Measurements from ENCODE around the gene WDFY1.

The WDFY1 gene

DNA sequence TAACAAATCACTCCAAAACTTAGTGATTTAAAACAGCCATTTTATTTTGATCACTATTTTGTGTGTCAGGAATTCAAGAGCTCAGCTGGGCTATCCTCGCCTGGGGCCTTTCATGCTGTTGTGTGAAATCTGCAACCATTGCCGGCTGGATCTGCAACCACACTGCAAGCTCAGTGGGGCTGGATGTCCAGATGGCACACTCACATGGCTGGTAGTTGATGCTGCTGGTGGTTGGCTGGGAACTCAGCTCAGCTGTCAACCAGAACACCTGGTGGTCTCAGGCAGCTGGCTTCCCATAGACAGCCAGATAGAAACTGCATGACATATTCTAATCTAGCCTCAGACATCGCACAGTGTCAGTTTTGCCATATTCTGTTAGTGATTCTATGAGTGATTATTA, 77.1 kb downstream of the WDFY1 start:
- H3K4me3 ChIP-seq (ENCODE audit: low read length) = no peak overlapping the region
- TF ChIP-seq, protein P1, sequence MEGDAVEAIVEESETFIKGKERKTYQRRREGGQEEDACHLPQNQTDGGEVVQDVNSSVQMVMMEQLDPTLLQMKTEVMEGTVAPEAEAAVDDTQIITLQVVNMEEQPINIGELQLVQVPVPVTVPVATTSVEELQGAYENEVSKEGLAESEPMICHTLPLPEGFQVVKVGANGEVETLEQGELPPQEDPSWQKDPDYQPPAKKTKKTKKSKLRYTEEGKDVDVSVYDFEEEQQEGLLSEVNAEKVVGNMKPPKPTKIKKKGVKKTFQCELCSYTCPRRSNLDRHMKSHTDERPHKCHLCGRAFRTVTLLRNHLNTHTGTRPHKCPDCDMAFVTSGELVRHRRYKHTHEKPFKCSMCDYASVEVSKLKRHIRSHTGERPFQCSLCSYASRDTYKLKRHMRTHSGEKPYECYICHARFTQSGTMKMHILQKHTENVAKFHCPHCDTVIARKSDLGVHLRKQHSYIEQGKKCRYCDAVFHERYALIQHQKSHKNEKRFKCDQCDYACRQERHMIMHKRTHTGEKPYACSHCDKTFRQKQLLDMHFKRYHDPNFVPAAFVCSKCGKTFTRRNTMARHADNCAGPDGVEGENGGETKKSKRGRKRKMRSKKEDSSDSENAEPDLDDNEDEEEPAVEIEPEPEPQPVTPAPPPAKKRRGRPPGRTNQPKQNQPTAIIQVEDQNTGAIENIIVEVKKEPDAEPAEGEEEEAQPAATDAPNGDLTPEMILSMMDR (conservative IDR thresholded peaks at IDR 0.05; ENCODE audit: low read depth, low read length) = no peak
- DNase-seq (ENCODE audit: low read depth) = no peak

DNA sequence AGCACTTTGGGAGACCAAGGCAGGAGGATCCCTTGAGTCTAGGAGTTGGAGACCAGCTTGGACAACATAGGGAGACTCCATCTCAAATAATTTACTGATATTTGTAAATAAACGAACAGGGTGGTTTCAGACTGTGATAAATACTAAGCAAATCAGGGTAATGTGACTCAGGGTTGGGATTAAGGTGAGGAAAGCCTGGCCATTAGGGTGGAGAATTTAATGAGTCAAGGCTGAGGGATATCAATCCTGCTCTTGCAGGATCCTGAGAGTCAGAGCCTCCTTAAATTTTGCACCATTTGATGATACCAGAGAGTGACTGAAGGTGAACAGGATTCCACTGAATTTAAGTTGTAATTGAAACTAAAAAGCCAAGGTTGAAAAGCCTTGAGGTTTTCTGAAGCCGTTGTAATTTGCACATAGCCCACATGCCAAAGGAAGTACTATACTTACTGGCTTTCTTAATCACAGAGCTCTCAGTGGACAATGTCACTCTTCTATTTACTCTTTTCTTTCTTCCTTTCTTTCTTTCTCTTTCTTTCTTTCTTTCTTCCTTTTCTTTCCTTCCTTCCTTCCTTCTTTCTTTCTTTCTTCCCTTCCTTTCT, 79.1 kb downstream of the WDFY1 start:
- no peak overlapping the region for H3K4me3 ChIP-seq (ENCODE audit: low read length)
- TF ChIP-seq, protein P1 (conservative IDR thresholded peaks at IDR 0.05; ENCODE audit: low read depth, low read length) = no peak
- no peak for DNase-seq (ENCODE audit: low read depth)

- no peak for DNase-seq (ENCODE audit: low read depth)
- TF ChIP-seq, protein P1 (conservative IDR thresholded peaks at IDR 0.05; ENCODE audit: low read depth, low read length) = no peak
- no peak overlapping the region for H3K4me3 ChIP-seq (ENCODE audit: low read length)
These were observed 80.0 kb downstream of the WDFY1 start for GRCh38 chr2:223865124-223865523.

DNA sequence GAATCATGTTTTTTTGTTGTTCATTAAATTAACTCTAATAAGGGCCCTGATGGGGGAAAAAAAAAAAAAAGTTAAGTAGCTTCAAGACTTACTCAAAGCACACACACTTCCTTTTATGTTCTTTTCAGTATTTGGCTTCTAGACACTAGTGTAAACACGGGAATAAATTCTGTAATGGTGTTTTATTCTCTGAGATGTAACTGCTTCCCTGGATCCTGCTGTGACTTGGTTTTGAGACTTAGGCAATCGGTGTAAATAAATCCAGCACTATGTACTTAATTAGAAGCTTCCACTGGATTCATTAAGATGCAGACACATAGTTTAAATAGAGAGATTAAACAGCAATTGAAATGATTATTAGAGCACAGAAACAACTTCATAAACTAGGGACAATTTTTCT, 81.6 kb downstream of the WDFY1 start:
- no peak overlapping the region for H3K4me3 ChIP-seq (ENCODE audit: low read length)
- TF ChIP-seq, protein P1 (conservative IDR thresholded peaks at IDR 0.05; ENCODE audit: low read depth, low read length) = no peak
- no peak for DNase-seq (ENCODE audit: low read depth)

GRCh38 chr2:223860809-223861738, 84.1 kb downstream of the WDFY1 start:
- peak; percentile 62 for DNase-seq (ENCODE audit: low read depth)
- TF ChIP-seq, protein P1 (conservative IDR thresholded peaks at IDR 0.05; ENCODE audit: low read depth, low read length) = peak; percentile 44
- no peak overlapping the region for H3K4me3 ChIP-seq (ENCODE audit: low read length)

GRCh38 chr2:223859070-223859469, 86.1 kb downstream of the WDFY1 start:
- TF ChIP-seq, protein P1 (conservative IDR thresholded peaks at IDR 0.05; ENCODE audit: low read depth, low read length) = no peak
- DNase-seq (ENCODE audit: low read depth) = no peak
- no peak overlapping the region for H3K4me3 ChIP-seq (ENCODE audit: low read length)
